BE2C (cell line): Measurements from ENCODE around the gene TPM4.

Experiments used
- DNase-seq: peaks from one replicate; pipeline ENCODE4 v3.0.0-alpha.2; 2020
- H3K27me3 ChIP-seq: fragments of 250-450 bp; sonication (Bioruptor Pico); 2 replicates; pipeline ENCODE4 v1.5.1; 2020; ENCODE audit warnings: mild to moderate bottlenecking
- H3K36me3 ChIP-seq: fragments of 250-450 bp; sonication (Bioruptor Pico); 2 replicates; pipeline ENCODE4 v1.5.1; 2020; ENCODE audit warnings: mild to moderate bottlenecking
- H3K4me1 ChIP-seq: fragments of 250-450 bp; sonication (Bioruptor Pico); 2 replicates; pipeline ENCODE4 v1.5.1; 2020
- H3K4me3 ChIP-seq: 2 replicates; pipeline ENCODE4 v1.5.1; 2011; ENCODE audit warnings: low read depth, low read length
- H3K9me3 ChIP-seq: fragments of 250-450 bp; sonication (Bioruptor Pico); 2 replicates; pipeline ENCODE4 v1.5.1; 2020
- TF ChIP-seq, protein P1 (sequence below): IDR thresholded peaks from 2 replicates; pipeline ENCODE4 v1.5.1; 2012; ENCODE audit warnings: mild to moderate bottlenecking, low read depth, low read length

Gene TPM4

GRCh38 chr19:16032509-16033135 lies 43.7 kb upstream of the TPM4 start:
- no peaks in the 10 kb centered on the region for H3K4me1 ChIP-seq
- no peak for DNase-seq
- no peaks in the 10 kb centered on the region for H3K9me3 ChIP-seq
- TF ChIP-seq, protein P1, sequence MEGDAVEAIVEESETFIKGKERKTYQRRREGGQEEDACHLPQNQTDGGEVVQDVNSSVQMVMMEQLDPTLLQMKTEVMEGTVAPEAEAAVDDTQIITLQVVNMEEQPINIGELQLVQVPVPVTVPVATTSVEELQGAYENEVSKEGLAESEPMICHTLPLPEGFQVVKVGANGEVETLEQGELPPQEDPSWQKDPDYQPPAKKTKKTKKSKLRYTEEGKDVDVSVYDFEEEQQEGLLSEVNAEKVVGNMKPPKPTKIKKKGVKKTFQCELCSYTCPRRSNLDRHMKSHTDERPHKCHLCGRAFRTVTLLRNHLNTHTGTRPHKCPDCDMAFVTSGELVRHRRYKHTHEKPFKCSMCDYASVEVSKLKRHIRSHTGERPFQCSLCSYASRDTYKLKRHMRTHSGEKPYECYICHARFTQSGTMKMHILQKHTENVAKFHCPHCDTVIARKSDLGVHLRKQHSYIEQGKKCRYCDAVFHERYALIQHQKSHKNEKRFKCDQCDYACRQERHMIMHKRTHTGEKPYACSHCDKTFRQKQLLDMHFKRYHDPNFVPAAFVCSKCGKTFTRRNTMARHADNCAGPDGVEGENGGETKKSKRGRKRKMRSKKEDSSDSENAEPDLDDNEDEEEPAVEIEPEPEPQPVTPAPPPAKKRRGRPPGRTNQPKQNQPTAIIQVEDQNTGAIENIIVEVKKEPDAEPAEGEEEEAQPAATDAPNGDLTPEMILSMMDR = no peak
- H3K27me3 ChIP-seq = no peaks in the 10 kb centered on the region
- no peak overlapping the region for H3K4me3 ChIP-seq
- H3K36me3 ChIP-seq = no peaks in the 10 kb centered on the region

GRCh38 chr19:16033136-16033530 lies 43.2 kb upstream of the TPM4 start:
- TF ChIP-seq, protein P1 = no peak
- DNase-seq = no peak
- no peaks in the 10 kb centered on the region for H3K4me1 ChIP-seq
- no peaks in the 10 kb centered on the region for H3K36me3 ChIP-seq
- H3K9me3 ChIP-seq = no peaks in the 10 kb centered on the region
- H3K4me3 ChIP-seq = no peak overlapping the region
- H3K27me3 ChIP-seq = no peaks in the 10 kb centered on the region

DNA sequence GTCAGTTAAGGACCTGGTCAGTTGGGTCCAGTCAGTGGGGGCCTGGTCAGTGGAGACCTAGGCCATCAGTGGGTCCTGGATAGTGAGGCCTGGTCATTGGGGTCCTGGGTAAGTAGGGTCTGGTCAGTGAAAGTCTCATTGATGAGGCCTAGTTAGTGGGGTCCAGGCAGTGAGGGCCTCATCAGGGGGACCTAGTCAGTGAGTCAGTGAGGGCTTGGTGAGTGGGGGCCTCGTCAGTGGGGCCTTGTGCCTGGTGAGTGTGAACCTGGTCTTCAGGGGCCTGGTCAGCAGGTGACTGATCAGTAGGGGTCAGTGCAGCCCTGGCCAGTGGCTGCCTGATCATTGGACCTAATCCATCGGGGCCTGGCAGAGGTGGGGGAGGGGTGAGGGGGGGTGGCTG lies 42.6 kb upstream of the TPM4 start:
- TF ChIP-seq, protein P1 = no peak
- Histone ChIP-seq H3K36me3 (no peaks in the 10 kb centered on the region), H3K27me3 (no peaks in the 10 kb centered on the region), H3K4me1 (no peaks in the 10 kb centered on the region), H3K4me3 (no peak overlapping the region), H3K9me3 (no peaks in the 10 kb centered on the region)
- DNase-seq = no peak

- H3K4me1 ChIP-seq = no peaks in the 10 kb centered on the region
- H3K4me3 ChIP-seq = no peak overlapping the region
- DNase-seq = no peak
- H3K36me3 ChIP-seq = no peaks in the 10 kb centered on the region
- no peaks in the 10 kb centered on the region for H3K9me3 ChIP-seq
- no peaks in the 10 kb centered on the region for H3K27me3 ChIP-seq
- TF ChIP-seq, protein P1 = no peak
Observed at GRCh38 chr19:16034180-16034579, 42.1 kb upstream of the TPM4 start.

DNA sequence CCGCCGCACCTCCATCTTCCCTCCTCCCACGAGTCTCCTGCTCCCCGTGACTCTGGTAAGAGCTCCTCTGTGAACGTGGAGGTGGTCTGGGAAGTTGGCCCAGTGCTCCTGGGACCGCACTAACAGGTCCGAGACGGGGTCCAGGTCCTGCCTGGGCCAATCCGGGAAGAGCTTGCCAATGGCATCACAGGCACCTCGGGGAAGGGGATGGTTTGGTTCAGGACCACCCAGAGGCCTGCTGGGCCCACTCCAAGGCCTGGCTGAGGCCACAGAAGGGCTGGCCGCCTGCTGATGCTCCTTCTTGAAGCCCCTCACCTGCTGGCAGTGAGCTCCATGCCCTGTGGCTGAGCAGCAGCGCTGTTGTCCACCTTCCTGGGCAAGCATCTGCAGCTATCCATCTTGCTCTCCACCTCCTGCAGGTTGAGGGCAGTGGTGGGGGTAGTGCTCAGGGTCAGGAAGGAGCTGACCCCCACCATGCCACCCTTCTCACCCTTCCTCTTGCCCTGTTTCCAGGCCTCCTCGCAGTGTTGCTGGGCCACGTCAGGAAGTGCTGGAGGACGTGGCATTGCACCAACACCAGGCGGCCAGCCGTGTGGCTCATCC lies 41.2 kb upstream of the TPM4 start:
- H3K36me3 ChIP-seq = no peaks in the 10 kb centered on the region
- TF ChIP-seq, protein P1 = no peak
- H3K27me3 ChIP-seq = no peaks in the 10 kb centered on the region
- H3K9me3 ChIP-seq = no peaks in the 10 kb centered on the region
- H3K4me1 ChIP-seq = no peaks in the 10 kb centered on the region
- no peak overlapping the region for H3K4me3 ChIP-seq
- DNase-seq = no peak

DNA sequence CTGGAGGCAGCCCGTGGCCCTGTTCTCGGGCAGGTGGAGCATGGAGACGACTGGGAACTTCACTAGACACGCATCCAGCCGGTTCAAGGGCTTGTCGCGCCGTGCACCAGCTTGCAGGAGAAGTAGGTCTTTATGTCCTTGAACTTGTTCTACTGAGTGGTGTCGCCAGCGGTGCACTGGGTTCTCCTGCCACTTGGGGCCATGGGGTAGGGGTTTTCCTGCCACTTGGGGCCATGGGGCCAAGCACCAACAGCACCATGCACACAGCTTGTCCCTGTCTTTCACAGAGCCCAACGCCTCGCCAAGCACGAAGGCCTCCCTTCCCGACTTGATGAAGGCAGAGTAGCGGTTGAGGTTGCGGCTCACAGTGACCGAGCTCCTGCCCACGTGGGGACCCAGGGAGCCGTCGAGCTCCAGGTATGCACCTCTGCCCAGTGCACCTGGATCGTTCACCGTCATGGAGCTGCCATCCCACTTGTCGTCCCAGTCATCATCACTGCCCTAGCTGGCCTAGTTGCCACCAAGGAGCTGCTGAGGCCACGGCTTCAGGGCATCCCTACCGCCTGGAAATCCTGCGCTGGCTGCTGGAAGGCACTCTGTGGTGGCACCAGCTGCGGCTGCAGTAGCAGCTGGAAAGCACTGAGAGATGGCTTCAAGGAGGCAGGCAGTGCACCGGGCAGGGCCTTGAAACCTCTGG lies 40.5 kb upstream of the TPM4 start:
- no peaks in the 10 kb centered on the region for H3K36me3 ChIP-seq
- no peak for DNase-seq
- no peaks in the 10 kb centered on the region for H3K9me3 ChIP-seq
- no peak overlapping the region for H3K4me3 ChIP-seq
- TF ChIP-seq, protein P1 = no peak
- H3K27me3 ChIP-seq = no peaks in the 10 kb centered on the region
- no peaks in the 10 kb centered on the region for H3K4me1 ChIP-seq
